Measurements from ENCODE around the gene ESRRG. TPM values are rescaled to one million over a fixed set of nuclear protein-coding genes. Genes with fewer than 3 reads are reported as not detected.
A peak's percentile ranks its signal among the peaks of the same experiment; 100 is the strongest.

Gene ESRRG
- total and polyA plus RNA-seq, 2 experiments from 2014 or later: not detected

- H3K79me2 ChIP-seq (ENCODE audit: insufficient read depth): no peaks in the 10 kb centered on the region
- H3K27me3 ChIP-seq (replicated peaks; ENCODE audit: insufficient read depth): 0 out of 2 replicates have a peak, but pooled peaks cover 4% of the 10 kb centered on the region
- H3K9ac ChIP-seq: no peak overlapping the region
- no peak overlapping the region for H2AFZ ChIP-seq
- H3K4me1 ChIP-seq (ENCODE audit: insufficient read depth): peaks cover 13% of the 10 kb centered on the region; the same call in 1 of the 2 replicates
- H3K36me3 ChIP-seq (ENCODE audit: low read depth): no peaks in the 10 kb centered on the region
- H3K4me2 ChIP-seq (ENCODE audit: unreplicated experiment): no peak overlapping the region
- in situ Hi-C loops (cut with MboI): no loop called here
- DNase-seq: no peak
- no peak overlapping the region for H3K27ac ChIP-seq
- peaks cover 3% of the 10 kb centered on the region; the same call in 1 of the 2 replicates for H3K9me2 ChIP-seq (ENCODE audit: insufficient read depth)
- H3K9me3 ChIP-seq (ENCODE audit: low read depth): no peaks in the 10 kb centered on the region
- no peaks in the 10 kb centered on the region for H3F3A ChIP-seq (ENCODE audit: insufficient read depth)
- H4K20me1 ChIP-seq (ENCODE audit: insufficient read depth): no peaks in the 10 kb centered on the region
- TF ChIP-seq EZH2 (IDR thresholded peaks at IDR 0.05; ENCODE audit: insufficient read depth, poor library complexity, severe bottlenecking) (no peak), EZH2phosphoT487 (IDR thresholded peaks at IDR 0.05; ENCODE audit: insufficient read depth, low read depth) (no peak)
- no peak overlapping the region for H3K4me3 ChIP-seq
Observed at GRCh38 chr1:216458812-216459211, 264.4 kb downstream of the ESRRG start.

GRCh38 chr1:216457356-216457755, 265.9 kb downstream of the ESRRG start:
- no peak for DNase-seq
- Histone ChIP-seq H3K9me3 (ENCODE audit: low read depth) (no peaks in the 10 kb centered on the region), H4K20me1 (ENCODE audit: insufficient read depth) (no peaks in the 10 kb centered on the region), H3K9ac (no peak overlapping the region), H3K9me2 (ENCODE audit: insufficient read depth) (peaks cover 3% of the 10 kb centered on the region; the same call in 1 of the 2 replicates), H3K27ac (no peak overlapping the region), H3F3A (ENCODE audit: insufficient read depth) (no peaks in the 10 kb centered on the region), H2AFZ (no peak overlapping the region), H3K4me2 (ENCODE audit: unreplicated experiment) (no peak overlapping the region), H3K36me3 (ENCODE audit: low read depth) (no peaks in the 10 kb centered on the region), H3K4me3 (no peak overlapping the region), H3K27me3 (replicated peaks; ENCODE audit: insufficient read depth) (0 out of 2 replicates have a peak, but pooled peaks cover 4% of the 10 kb centered on the region), H3K79me2 (ENCODE audit: insufficient read depth) (no peaks in the 10 kb centered on the region), H3K4me1 (ENCODE audit: insufficient read depth) (peaks cover 4% of the 10 kb centered on the region; the same call in 1 of the 2 replicates)
- in situ Hi-C loops (cut with MboI): no loop called here
- TF ChIP-seq EZH2 (IDR thresholded peaks at IDR 0.05; ENCODE audit: insufficient read depth, poor library complexity, severe bottlenecking): no peak
- TF ChIP-seq EZH2phosphoT487 (IDR thresholded peaks at IDR 0.05; ENCODE audit: insufficient read depth, low read depth): no peak

- Histone ChIP-seq H2AFZ (no peak overlapping the region), H3K27ac (no peak overlapping the region), H3F3A (ENCODE audit: insufficient read depth) (no peaks in the 10 kb centered on the region), H3K4me2 (ENCODE audit: unreplicated experiment) (no peak overlapping the region), H3K27me3 (replicated peaks; ENCODE audit: insufficient read depth) (0 out of 2 replicates have a peak, but pooled peaks cover 4% of the 10 kb centered on the region), H3K9ac (no peak overlapping the region), H3K9me2 (ENCODE audit: insufficient read depth) (peaks cover 3% of the 10 kb centered on the region; the same call in 1 of the 2 replicates), H4K20me1 (ENCODE audit: insufficient read depth) (no peaks in the 10 kb centered on the region), H3K9me3 (ENCODE audit: low read depth) (no peaks in the 10 kb centered on the region), H3K4me3 (no peak overlapping the region), H3K36me3 (ENCODE audit: low read depth) (no peaks in the 10 kb centered on the region), H3K4me1 (ENCODE audit: insufficient read depth) (no peaks in the 10 kb centered on the region), H3K79me2 (ENCODE audit: insufficient read depth) (no peaks in the 10 kb centered on the region)
- WGBS, 2 experiments (ENCODE audit: low coverage in 1 of 2, low lambda C conversion rate in 2 of 2, missing lambda C conversion rate in 2 of 2): 5 to 10% methylated on average over 3 of the region's 3 CpGs
- in situ Hi-C loops (cut with MboI): no loop called here
- peak; percentile 61 for DNase-seq
- TF ChIP-seq EZH2 (IDR thresholded peaks at IDR 0.05; ENCODE audit: insufficient read depth, poor library complexity, severe bottlenecking): no peak
- no peak for TF ChIP-seq EZH2phosphoT487 (IDR thresholded peaks at IDR 0.05; ENCODE audit: insufficient read depth, low read depth)
Observed at GRCh38 chr1:216456682-216457081, 266.5 kb downstream of the ESRRG start.

- Histone ChIP-seq H3K9ac (no peak overlapping the region), H3K36me3 (ENCODE audit: low read depth) (no peaks in the 10 kb centered on the region), H3K9me2 (ENCODE audit: insufficient read depth) (peaks cover 3% of the 10 kb centered on the region; the same call in 1 of the 2 replicates), H3K4me1 (ENCODE audit: insufficient read depth) (no peaks in the 10 kb centered on the region), H3K4me2 (ENCODE audit: unreplicated experiment) (no peak overlapping the region), H3K9me3 (ENCODE audit: low read depth) (no peaks in the 10 kb centered on the region), H2AFZ (no peak overlapping the region), H3K27ac (no peak overlapping the region), H3K79me2 (ENCODE audit: insufficient read depth) (no peaks in the 10 kb centered on the region), H3K4me3 (no peak overlapping the region), H3K27me3 (replicated peaks; ENCODE audit: insufficient read depth) (no peaks in the 10 kb centered on the region; the same call in 1 of the 2 replicates), H3F3A (ENCODE audit: insufficient read depth) (no peaks in the 10 kb centered on the region), H4K20me1 (ENCODE audit: insufficient read depth) (no peaks in the 10 kb centered on the region)
- no peak for DNase-seq
- in situ Hi-C loops (cut with MboI): no loop called here
- TF ChIP-seq EZH2 (IDR thresholded peaks at IDR 0.05; ENCODE audit: insufficient read depth, poor library complexity, severe bottlenecking) (no peak), EZH2phosphoT487 (IDR thresholded peaks at IDR 0.05; ENCODE audit: insufficient read depth, low read depth) (no peak)
- WGBS, 2 experiments (ENCODE audit: low coverage in 1 of 2, low lambda C conversion rate in 2 of 2, missing lambda C conversion rate in 2 of 2): 7 to 12% methylated on average over 2 of the region's 2 CpGs
Observed at GRCh38 chr1:216453777-216454176, 269.5 kb downstream of the ESRRG start.

Data from GM23248 (cell line).